ENCODE measurements around the gene SLX4. TPM values are rescaled to one million over a fixed set of nuclear protein-coding genes. Genes with fewer than 3 reads are reported as not detected.

Gene SLX4
- total RNA-seq, 2 experiments from 2014 or later = 9.8 to 10.1 TPM

DNA sequence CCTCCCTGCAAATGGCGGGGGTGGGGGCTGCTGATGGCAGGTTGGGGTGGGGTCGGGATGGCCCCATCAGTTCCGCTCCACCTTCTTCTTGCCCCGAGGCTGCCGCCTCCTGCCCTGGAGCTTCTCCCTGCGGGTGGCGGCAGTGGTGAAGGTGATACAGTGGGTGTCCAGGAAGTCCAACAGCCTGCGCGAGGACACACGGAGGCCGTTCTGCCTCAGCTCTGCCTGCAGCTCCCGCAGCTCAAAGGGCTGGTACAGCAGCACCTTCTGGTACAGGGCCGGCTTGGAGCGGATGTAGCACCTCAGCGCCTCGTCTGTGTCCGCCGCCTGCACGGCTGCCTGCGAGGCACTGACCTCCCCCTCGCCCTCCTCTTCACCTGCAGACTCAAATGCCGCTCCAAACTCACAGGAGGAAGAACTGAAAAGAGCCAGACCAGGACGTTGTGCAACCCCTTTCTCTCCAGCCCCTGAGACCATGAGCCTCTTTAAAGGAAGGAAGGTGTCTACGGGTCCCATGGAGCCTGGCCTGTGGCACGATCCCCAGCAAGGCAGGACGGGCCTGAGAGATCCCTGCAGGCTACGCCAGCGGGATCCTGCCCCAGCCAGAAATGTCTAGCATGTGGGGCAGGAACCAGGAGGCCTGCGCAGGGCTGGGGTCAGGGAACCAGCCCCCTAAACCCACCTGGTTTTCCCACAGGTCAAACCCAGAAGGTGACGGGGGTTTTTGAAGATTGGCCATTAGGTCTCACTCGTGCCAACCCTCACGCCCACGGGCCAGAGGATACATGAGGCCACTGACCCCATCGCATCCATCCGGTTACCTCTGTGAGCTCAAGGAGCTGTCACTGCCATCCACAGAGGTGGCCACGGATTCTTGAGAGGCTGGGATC is 28.9 kb downstream of the SLX4 start:
- ChIA-PET POLR2A (no interaction called here), CTCF (no interaction called here)
- Mint-ChIP-seq H3K9me3 (no peaks in the 10 kb centered on the region), H3K27me3 (no peaks in the 10 kb centered on the region), H3K4me1 (ENCODE audit: low read depth) (peaks cover 29% of the 10 kb centered on the region), H3K36me3 (ENCODE audit: low read depth) (peaks cover 12% of the 10 kb centered on the region), H3K27ac (no peak overlapping the region), H3K4me3 (no peak overlapping the region)
- DNase-seq (no peak), ATAC-seq (no peak)
- intact Hi-C loops (cut with micrococcal nuclease) = no loop called here
- TF ChIP-seq, protein P1, sequence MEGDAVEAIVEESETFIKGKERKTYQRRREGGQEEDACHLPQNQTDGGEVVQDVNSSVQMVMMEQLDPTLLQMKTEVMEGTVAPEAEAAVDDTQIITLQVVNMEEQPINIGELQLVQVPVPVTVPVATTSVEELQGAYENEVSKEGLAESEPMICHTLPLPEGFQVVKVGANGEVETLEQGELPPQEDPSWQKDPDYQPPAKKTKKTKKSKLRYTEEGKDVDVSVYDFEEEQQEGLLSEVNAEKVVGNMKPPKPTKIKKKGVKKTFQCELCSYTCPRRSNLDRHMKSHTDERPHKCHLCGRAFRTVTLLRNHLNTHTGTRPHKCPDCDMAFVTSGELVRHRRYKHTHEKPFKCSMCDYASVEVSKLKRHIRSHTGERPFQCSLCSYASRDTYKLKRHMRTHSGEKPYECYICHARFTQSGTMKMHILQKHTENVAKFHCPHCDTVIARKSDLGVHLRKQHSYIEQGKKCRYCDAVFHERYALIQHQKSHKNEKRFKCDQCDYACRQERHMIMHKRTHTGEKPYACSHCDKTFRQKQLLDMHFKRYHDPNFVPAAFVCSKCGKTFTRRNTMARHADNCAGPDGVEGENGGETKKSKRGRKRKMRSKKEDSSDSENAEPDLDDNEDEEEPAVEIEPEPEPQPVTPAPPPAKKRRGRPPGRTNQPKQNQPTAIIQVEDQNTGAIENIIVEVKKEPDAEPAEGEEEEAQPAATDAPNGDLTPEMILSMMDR (IDR thresholded peaks at IDR 0.05) = no peak

- Mint-ChIP-seq H3K27me3 (no peaks in the 10 kb centered on the region), H3K36me3 (ENCODE audit: low read depth) (peaks cover 15% of the 10 kb centered on the region), H3K4me1 (ENCODE audit: low read depth) (peaks cover 31% of the 10 kb centered on the region), H3K9me3 (no peaks in the 10 kb centered on the region), H3K4me3 (no peak overlapping the region), H3K27ac (no peak overlapping the region)
- DNase-seq (no peak), ATAC-seq (no peak)
- POLR2A ChIA-PET = no interaction called here
- intact Hi-C loops (cut with micrococcal nuclease) = no loop called here
- TF ChIP-seq, protein P1 (IDR thresholded peaks at IDR 0.05) = no peak
- CTCF ChIA-PET = no interaction called here
Observed at GRCh38 chr16:3581392-3581791, 30.0 kb downstream of the SLX4 start.

- no peak overlapping the region for H3K4me3 Mint-ChIP-seq
- intact Hi-C loops (cut with micrococcal nuclease) = no loop called here
- CTCF ChIA-PET = no interaction called here
Observed at GRCh38 chr16:3580686-3581085, 30.7 kb downstream of the SLX4 start.

GRCh38 chr16:3580251-3580651 is 31.2 kb downstream of the SLX4 start:
- peaks cover 11% of the 10 kb centered on the region for H3K36me3 Mint-ChIP-seq (ENCODE audit: low read depth)
- H3K4me1 Mint-ChIP-seq (ENCODE audit: low read depth) = peaks cover 33% of the 10 kb centered on the region
- no peak overlapping the region for H3K4me3 Mint-ChIP-seq
- ChIA-PET CTCF (no interaction called here), POLR2A (interaction anchor here (0.9 to 1.2 kb wide), 2 partner anchors 9 to 45 kb away, joined by 3 to 4 read pairs; no protein-coding TSS in a partner anchor)
- intact Hi-C loops (cut with micrococcal nuclease) = no loop called here
- H3K9me3 Mint-ChIP-seq = no peaks in the 10 kb centered on the region
- no peaks in the 10 kb centered on the region for H3K27me3 Mint-ChIP-seq
- DNase-seq = no peak
- no peak for ATAC-seq
- peak overlapping the region; percentile 74 for H3K27ac Mint-ChIP-seq
- TF ChIP-seq, protein P1 (IDR thresholded peaks at IDR 0.05) = no peak

More at GRCh38 chr16:3580686-3581085, 30.7 kb downstream of the SLX4 start:
- Mint-ChIP-seq H3K9me3 (no peaks in the 10 kb centered on the region), H3K36me3 (ENCODE audit: low read depth) (peaks cover 11% of the 10 kb centered on the region), H3K27ac (no peak overlapping the region), H3K27me3 (no peaks in the 10 kb centered on the region), H3K4me1 (ENCODE audit: low read depth) (peaks cover 29% of the 10 kb centered on the region)
- POLR2A ChIA-PET = no interaction called here
- ATAC-seq (no peak), DNase-seq (no peak)
- TF ChIP-seq, protein P1 (IDR thresholded peaks at IDR 0.05) = no peak

DNA sequence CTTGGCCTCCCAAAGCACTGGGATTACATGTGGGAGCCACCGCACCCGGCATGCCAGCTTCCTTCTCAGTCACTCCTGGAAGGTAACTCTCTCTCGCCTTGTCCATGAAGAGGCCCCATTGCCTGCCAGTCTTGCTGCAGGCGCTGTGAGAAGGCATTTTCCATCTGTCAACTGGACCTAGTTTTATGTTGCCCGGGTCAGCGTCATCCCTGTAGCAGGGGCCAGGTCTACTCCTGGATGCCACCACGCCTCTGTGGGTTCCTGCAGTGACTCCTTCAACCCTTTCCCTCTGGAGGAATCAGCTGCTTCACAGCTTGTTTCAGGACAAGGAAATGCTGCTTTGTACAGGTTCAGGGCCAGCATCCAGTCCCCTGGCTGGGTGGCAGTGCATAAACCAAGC is 31.6 kb downstream of the SLX4 start:
- CTCF ChIA-PET = no interaction called here
- H3K4me3 Mint-ChIP-seq = no peak overlapping the region
- POLR2A ChIA-PET = interaction anchor here (0.9 to 1.2 kb wide), 2 partner anchors 9 to 44 kb away, joined by 3 to 4 read pairs; no protein-coding TSS in a partner anchor
- H3K36me3 Mint-ChIP-seq (ENCODE audit: low read depth) = peaks cover 12% of the 10 kb centered on the region
- peak overlapping the region; percentile 74 for H3K27ac Mint-ChIP-seq
- H3K4me1 Mint-ChIP-seq (ENCODE audit: low read depth) = peaks cover 35% of the 10 kb centered on the region
- DNase-seq (no peak), ATAC-seq (no peak)
- H3K9me3 Mint-ChIP-seq = no peaks in the 10 kb centered on the region
- TF ChIP-seq, protein P1 (IDR thresholded peaks at IDR 0.05) = no peak
- intact Hi-C loops (cut with micrococcal nuclease) = loop anchor here (10.0 kb wide), 1 partner anchor 75 kb away; the partner anchor contains the start of gene CLUAP1
- no peaks in the 10 kb centered on the region for H3K27me3 Mint-ChIP-seq

Measured in activated CD8-positive, alpha-beta T cell treated with anti-CD3 and anti-CD28 coated beads for 36 hours (primary cell).